Esophagus muscularis mucosa (tissue), 4 donors: ENCODE results near the gene TEAD2.

Experiments
- CTCF ChIP-seq, 3 experiments: fragments of 200-600 bp in 2 of 3; fragments of 450-650 bp in 1 of 3; sonication (generic) in 2 of 3; IDR thresholded peaks; one replicate each; pipeline ENCODE4 v1.5.1; 2017 to 2019; ENCODE audit warnings: antibody characterized with exemption in 3 of 3, mild to moderate bottlenecking in 2 of 3, moderate library complexity in 1 of 3
- EP300 ChIP-seq: sonication (generic); formaldehyde crosslinking; IDR thresholded peaks from one replicate; pipeline ENCODE4 v1.6.1; 2017; ENCODE audit warnings: antibody characterized with exemption
- POLR2A ChIP-seq: fragments of 450-650 bp; IDR thresholded peaks from one replicate; pipeline ENCODE4 v1.6.1; 2017; ENCODE audit warnings: antibody characterized with exemption, moderate library complexity, mild to moderate bottlenecking, low read depth
- POLR2AphosphoS5 ChIP-seq, 2 donors: sonication (generic); formaldehyde crosslinking; IDR thresholded peaks; one replicate each; pipeline ENCODE4 v1.6.1; 2017; ENCODE audit warnings: antibody characterized with exemption in 2 of 2

- TF ChIP-seq CTCF (IDR thresholded peaks at IDR 0.05), result no peak
- TF ChIP-seq POLR2AphosphoS5 (IDR thresholded peaks at IDR 0.05), result no peak
- no peak for TF ChIP-seq POLR2A
- no peak for TF ChIP-seq EP300
These were observed 33.6 kb upstream of the TEAD2 start for GRCh38 chr19:49395581-49396407.
